Rectal smooth muscle tissue (tissue), 1 donor: ENCODE results near the gene CRISP1.
"Not testable (repeated sequence)": the region's sequence is repeated elsewhere in the genome, so short reads cannot be mapped to it uniquely, and the experiment has no call there.

Source experiments
- H3K27ac ChIP-seq: one replicate; pipeline ENCODE4 v1.7.0; 2013; ENCODE audit warnings: low read depth, low read length, inconsistent platforms
- H3K27me3 ChIP-seq: one replicate; pipeline ENCODE4 v1.7.0; 2013; ENCODE audit warnings: low read length; ENCODE audit not compliant: control insufficient read depth, insufficient read depth
- H3K36me3 ChIP-seq: one replicate; pipeline ENCODE4 v1.7.0; 2013; ENCODE audit warnings: low read length; ENCODE audit not compliant: control insufficient read depth, insufficient read depth
- H3K4me1 ChIP-seq: one replicate; pipeline ENCODE4 v1.7.0; 2013; ENCODE audit warnings: low read length; ENCODE audit not compliant: control insufficient read depth, insufficient read depth
- H3K4me3 ChIP-seq: one replicate; pipeline ENCODE4 v1.7.0; 2013; ENCODE audit warnings: low read length
- H3K9ac ChIP-seq: one replicate; pipeline ENCODE4 v1.7.0; 2013; ENCODE audit warnings: low read length

The CRISP1 gene

GRCh38 chr6:49833386-49833785, 32.9 kb downstream of the CRISP1 start:
- H3K27me3 ChIP-seq, result no peaks in the 10 kb centered on the region
- no peak overlapping the region for H3K9ac ChIP-seq
- no peak overlapping the region for H3K4me3 ChIP-seq
- H3K36me3 ChIP-seq, result no peaks in the 10 kb centered on the region
- no peak overlapping the region for H3K27ac ChIP-seq
- no peaks in the 10 kb centered on the region for H3K4me1 ChIP-seq

GRCh38 chr6:49826743-49827406, 39.5 kb downstream of the CRISP1 start:
- Histone ChIP-seq H3K36me3 (no peaks in the 10 kb centered on the region), H3K4me3 (no peak overlapping the region), H3K27ac (no peak overlapping the region), H3K4me1 (no peaks in the 10 kb centered on the region), H3K27me3 (no peaks in the 10 kb centered on the region), H3K9ac (no peak overlapping the region)

- H3K9ac ChIP-seq, result no peak overlapping the region
- H3K27ac ChIP-seq, result no peak overlapping the region
- no peak overlapping the region for H3K4me3 ChIP-seq
- no peaks in the 10 kb centered on the region for H3K4me1 ChIP-seq
- no peaks in the 10 kb centered on the region for H3K36me3 ChIP-seq
- H3K27me3 ChIP-seq, result no peaks in the 10 kb centered on the region
These were observed 51.2 kb downstream of the CRISP1 start for GRCh38 chr6:49815166-49815565.

GRCh38 chr6:49813248-49813647, 53.1 kb downstream of the CRISP1 start:
- no peaks in the 10 kb centered on the region for H3K36me3 ChIP-seq
- H3K4me3 ChIP-seq, result no peak overlapping the region
- H3K27me3 ChIP-seq, result no peaks in the 10 kb centered on the region
- H3K9ac ChIP-seq, result no peak overlapping the region
- no peak overlapping the region for H3K27ac ChIP-seq
- no peaks in the 10 kb centered on the region for H3K4me1 ChIP-seq

- no peaks in the 10 kb centered on the region for H3K4me1 ChIP-seq
- no peak overlapping the region for H3K4me3 ChIP-seq
- no peaks in the 10 kb centered on the region for H3K27me3 ChIP-seq
- no peak overlapping the region for H3K27ac ChIP-seq
- no peak overlapping the region for H3K9ac ChIP-seq
- H3K36me3 ChIP-seq, result no peaks in the 10 kb centered on the region
These were observed 60.2 kb downstream of the CRISP1 start for GRCh38 chr6:49806145-49806544.

GRCh38 chr6:49805246-49805645, 61.1 kb downstream of the CRISP1 start:
- Histone ChIP-seq H3K27ac (no peak overlapping the region), H3K4me3 (no peak overlapping the region), H3K36me3 (no peaks in the 10 kb centered on the region), H3K4me1 (no peaks in the 10 kb centered on the region), H3K27me3 (no peaks in the 10 kb centered on the region), H3K9ac (no peak overlapping the region)

GRCh38 chr6:49801525-49801924, 64.8 kb downstream of the CRISP1 start:
- Histone ChIP-seq H3K9ac (no peak overlapping the region), H3K36me3 (no peaks in the 10 kb centered on the region), H3K4me3 (no peak overlapping the region), H3K27ac (no peak overlapping the region), H3K4me1 (no peaks in the 10 kb centered on the region), H3K27me3 (no peaks in the 10 kb centered on the region)

GRCh38 chr6:49799090-49799489, 67.2 kb downstream of the CRISP1 start:
- Histone ChIP-seq H3K4me1 (no peaks in the 10 kb centered on the region), H3K9ac (no peak overlapping the region), H3K4me3 (no peak overlapping the region), H3K36me3 (no peaks in the 10 kb centered on the region), H3K27me3 (no peaks in the 10 kb centered on the region), H3K27ac (no peak overlapping the region)

- not testable (repeated sequence) for H3K9ac ChIP-seq, H3K36me3 ChIP-seq, H3K27me3 ChIP-seq, H3K4me1 ChIP-seq, H3K4me3 ChIP-seq, H3K27ac ChIP-seq
These were observed 69.4 kb downstream of the CRISP1 start for GRCh38 chr6:49796842-49797455.

GRCh38 chr6:49790341-49790740, 76.0 kb downstream of the CRISP1 start:
- no peak overlapping the region for H3K9ac ChIP-seq
- no peaks in the 10 kb centered on the region for H3K4me1 ChIP-seq
- H3K36me3 ChIP-seq, result no peaks in the 10 kb centered on the region
- no peak overlapping the region for H3K4me3 ChIP-seq
- H3K27me3 ChIP-seq, result no peaks in the 10 kb centered on the region
- no peak overlapping the region for H3K27ac ChIP-seq

- no peaks in the 10 kb centered on the region for H3K4me1 ChIP-seq
- no peak within 1 kb of the TSS for H3K4me3 ChIP-seq
- H3K27me3 ChIP-seq, result no peaks in the 10 kb centered on the region
- no peak within 1 kb of the TSS for H3K27ac ChIP-seq
- no peak within 1 kb of the TSS for H3K9ac ChIP-seq
- H3K36me3 ChIP-seq, result no peaks in the 10 kb centered on the region
These were observed 79.2 kb downstream of the CRISP1 start, which contains the start of gene PGK2 for GRCh38 chr6:49787176-49787575. TSS of gene PGK2 (minus strand) at chr6:49787285. CDS start at chr6:49787187, 98 bp downstream.

GRCh38 chr6:49784272-49784671, 82.1 kb downstream of the CRISP1 start:
- H3K27ac ChIP-seq, result no peak overlapping the region
- no peaks in the 10 kb centered on the region for H3K27me3 ChIP-seq
- no peaks in the 10 kb centered on the region for H3K36me3 ChIP-seq
- H3K4me1 ChIP-seq, result no peaks in the 10 kb centered on the region
- no peak overlapping the region for H3K9ac ChIP-seq
- no peak overlapping the region for H3K4me3 ChIP-seq
